K562 (cell line): ENCODE data around the gene SLC25A21. TPM values are rescaled to one million over a fixed set of nuclear protein-coding genes. Genes with fewer than 3 reads are reported as not detected.

ENCODE experiments used
- BRF1 ChIP-seq: IDR thresholded peaks from 3 replicates; pipeline ENCODE4 v1.6.1; 2011; ENCODE audit warnings: borderline replicate concordance, mild to moderate bottlenecking; ENCODE audit not compliant: insufficient read length; ENCODE audit errors: extremely low read depth
- CBX1 ChIP-seq: sonication (generic); IDR thresholded peaks from 2 replicates; pipeline ENCODE4 v1.6.1; 2016; ENCODE audit warnings: antibody characterized with exemption, low read depth, mild to moderate bottlenecking
- CHD7 ChIP-seq: fragments of 200-600 bp; sonication (generic); IDR thresholded peaks from one replicate; pipeline ENCODE4 v1.6.1; 2012; ENCODE audit warnings: mild to moderate bottlenecking, low read depth, low read length, inconsistent platforms
- COPS2 ChIP-seq: fragments of 450-650 bp; conservative IDR thresholded peaks from 2 replicates; pipeline ENCODE4 v1.6.1; 2016; ENCODE audit warnings: mild to moderate bottlenecking, moderate library complexity
- CTCF ChIP-seq, 3 experiments: IDR thresholded peaks in 2 of 3; conservative IDR thresholded peaks in 1 of 3; 2 replicates each; pipeline ENCODE4 v1.5.1; 2011 to 2012; ENCODE audit warnings: low read length in 3 of 3, mild to moderate bottlenecking in 3 of 3, control low read depth in 2 of 3, improper control_type of control experiment in 1 of 3, inconsistent platforms in 1 of 3, low read depth in 1 of 3, mixed read lengths in 1 of 3, moderate library complexity in 1 of 3; ENCODE audit not compliant: insufficient read depth in 2 of 3
- MCM5 ChIP-seq: fragments of 450-650 bp; IDR thresholded peaks from 2 replicates; pipeline ENCODE4 v1.6.1; 2016; ENCODE audit warnings: low read depth
- NR1H2 ChIP-seq: sonication (generic); formaldehyde crosslinking; IDR thresholded peaks from 2 replicates; pipeline ENCODE4 v1.4.0; 2020; ENCODE audit warnings: mild to moderate bottlenecking, missing genetic modification reagents
- SPI1 ChIP-seq: IDR thresholded peaks from 2 replicates; pipeline ENCODE4 v1.6.1; 2011; ENCODE audit warnings: low read depth, low read length, control low read depth, borderline replicate concordance
- TCF7L2 ChIP-seq: fragments of 150-350 bp; IDR thresholded peaks from 2 replicates; pipeline ENCODE4 v1.6.1; 2016; ENCODE audit warnings: low read depth, mild to moderate bottlenecking, low read length, moderate library complexity
- ZBTB2 ChIP-seq: fragments of 450-650 bp; IDR thresholded peaks from 2 replicates; pipeline ENCODE4 v1.6.1; 2016; ENCODE audit warnings: antibody characterized with exemption
- ZNF143 ChIP-seq: sonication (generic); formaldehyde crosslinking; IDR thresholded peaks from 2 replicates; pipeline ENCODE4 v1.9.0; 2022; ENCODE audit warnings: mild to moderate bottlenecking, missing genetic modification reagents
- ZNF282 ChIP-seq: sonication (generic); formaldehyde crosslinking; IDR thresholded peaks from 2 replicates; pipeline ENCODE4 v1.8.1; 2023; ENCODE audit warnings: missing genetic modification reagents
- ZNF586 ChIP-seq: fragments of 450-650 bp; formaldehyde crosslinking; conservative IDR thresholded peaks from 2 replicates; pipeline ENCODE4 v1.4.0; 2020; ENCODE audit warnings: mild to moderate bottlenecking, moderate library complexity
- ZNF695 ChIP-seq: fragments of 450-650 bp; formaldehyde crosslinking; IDR thresholded peaks from 2 replicates; pipeline ENCODE4 v1.4.0; 2020; ENCODE audit warnings: mild to moderate bottlenecking, moderate library complexity
- polyA plus RNA-seq, 8 experiments: library from polyadenylated mRNA; depleted of rRNA in 4 of 8; stranded (reverse) in 5 of 8; unstranded in 3 of 8; fragments of >200 nt; fragmentation: Nextera tagmentation in 2 of 8; fragmentation: Illumina TruSeq in 1 of 8; extraction: Ambion mirVana in 2 of 8; extraction: Trizol in 1 of 8; gene quantifications; 2 replicates each; pipeline versions ENCODE4 v1.2.1 to v1.2.3, GENCODE V29; 2011 to 2014; ENCODE audit warnings: inconsistent platforms in 1 of 8, missing spikeins in 1 of 8
- total RNA-seq, 7 experiments: library from RNA; depleted of rRNA in 6 of 7; stranded (reverse); fragments of >200 nt in 6 of 7; fragmentation: Illumina TruSeq in 2 of 7; extraction: Trizol in 2 of 7; gene quantifications; 2 replicates each; pipeline versions ENCODE4 v1.2.1 to v1.2.3, GENCODE V29; 2011 to 2021; ENCODE audit warnings: low replicate concordance in 1 of 7

Gene SLC25A21
- total and polyA plus RNA-seq, 9 of the 15 experiments (the other 6 are each of a cell fraction or from before 2014, with no cell fraction given) = 15.2 to 46.7 (median 28.7) TPM

DNA sequence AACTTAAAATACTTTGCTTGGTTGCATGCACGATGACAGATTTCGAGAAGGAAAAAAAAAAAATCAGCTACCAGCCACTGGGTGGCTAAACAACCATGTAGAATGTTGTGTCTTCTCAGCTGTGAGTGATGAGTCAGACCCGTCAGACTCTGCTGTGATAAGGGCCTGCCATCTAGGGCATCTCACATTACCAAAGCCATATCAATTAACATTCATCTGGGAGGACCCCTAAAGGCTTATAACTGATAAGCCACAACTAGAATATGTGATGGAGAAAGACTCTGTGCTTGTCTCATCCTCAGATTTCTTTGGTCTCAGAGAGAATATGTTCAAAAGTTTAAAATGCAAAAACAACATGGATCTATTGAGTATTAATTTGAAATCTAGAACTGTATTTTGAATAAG lies 399.3 kb downstream of the SLC25A21 start (continued):
- TF ChIP-seq NR1H2 (CRISPR knock-in tag) = no peak
- no peak for TF ChIP-seq ZNF695
- TF ChIP-seq BRF1 = no peak
- no peak for TF ChIP-seq COPS2
- TF ChIP-seq SPI1 = no peak
- TF ChIP-seq ZNF586 (CRISPR knock-in tag) = no peak
- peak; percentile 36 to 54 (median 42); a peak in 4 of 6 replicates for TF ChIP-seq CTCF (IDR thresholded peaks at IDR 0.05 in 2 of 3, conservative IDR thresholded peaks at IDR 0.05 in 1 of 3; ENCODE audit: insufficient read depth in 2 of 3, low read depth in 1 of 3, low read length in 3 of 3)
- no peak for TF ChIP-seq ZNF143 (CRISPR knock-in tag)
- no peak for TF ChIP-seq CHD7
- no peak for TF ChIP-seq CBX1
- TF ChIP-seq TCF7L2 = no peak
- TF ChIP-seq ZBTB2 = no peak
- no peak for TF ChIP-seq MCM5
- TF ChIP-seq ZNF282 (CRISPR knock-in tag) = no peak
